LoVo (cell line): ENCODE measurements around the gene C9orf57.
A peak's percentile ranks its signal among the peaks of the same experiment; 100 is the strongest.
"Not testable (repeated sequence)": the region's sequence is repeated elsewhere in the genome, so short reads cannot be mapped to it uniquely, and the experiment has no call there.

Experiments used
- DNase-seq: peaks from one replicate; pipeline ENCODE4 v3.0.0-alpha.2; 2016; ENCODE audit warnings: low spot score

The C9orf57 gene

GRCh38 chr9:72023596-72023995 lies 36.8 kb downstream of the C9orf57 start:
- no peak for DNase-seq

- peak; percentile 38 for DNase-seq
These were observed 37.6 kb downstream of the C9orf57 start for GRCh38 chr9:72022841-72023240.

GRCh38 chr9:72013292-72013760 lies 47.1 kb downstream of the C9orf57 start:
- peak; percentile 28 for DNase-seq

GRCh38 chr9:72012646-72013045 lies 47.8 kb downstream of the C9orf57 start:
- DNase-seq, result peak; percentile 63

- DNase-seq, result not testable (repeated sequence)
These were observed 52.7 kb downstream of the C9orf57 start for GRCh38 chr9:72007726-72008125.

- DNase-seq, result no peak
These were observed 53.9 kb downstream of the C9orf57 start for GRCh38 chr9:72006501-72006900.

GRCh38 chr9:72005451-72005850 lies 55.0 kb downstream of the C9orf57 start:
- no peak for DNase-seq
